Ecto neural progenitor cell (in vitro differentiated cells): ENCODE data around the gene GGT5.
"Not testable (repeated sequence)": the region's sequence is repeated elsewhere in the genome, so short reads cannot be mapped to it uniquely, and the experiment has no call there.

Source experiments
- DNase-seq: peaks from one replicate; pipeline ENCODE4 v3.0.0-alpha.2; 2018; ENCODE audit warnings: low spot score

GGT5 gene

DNA sequence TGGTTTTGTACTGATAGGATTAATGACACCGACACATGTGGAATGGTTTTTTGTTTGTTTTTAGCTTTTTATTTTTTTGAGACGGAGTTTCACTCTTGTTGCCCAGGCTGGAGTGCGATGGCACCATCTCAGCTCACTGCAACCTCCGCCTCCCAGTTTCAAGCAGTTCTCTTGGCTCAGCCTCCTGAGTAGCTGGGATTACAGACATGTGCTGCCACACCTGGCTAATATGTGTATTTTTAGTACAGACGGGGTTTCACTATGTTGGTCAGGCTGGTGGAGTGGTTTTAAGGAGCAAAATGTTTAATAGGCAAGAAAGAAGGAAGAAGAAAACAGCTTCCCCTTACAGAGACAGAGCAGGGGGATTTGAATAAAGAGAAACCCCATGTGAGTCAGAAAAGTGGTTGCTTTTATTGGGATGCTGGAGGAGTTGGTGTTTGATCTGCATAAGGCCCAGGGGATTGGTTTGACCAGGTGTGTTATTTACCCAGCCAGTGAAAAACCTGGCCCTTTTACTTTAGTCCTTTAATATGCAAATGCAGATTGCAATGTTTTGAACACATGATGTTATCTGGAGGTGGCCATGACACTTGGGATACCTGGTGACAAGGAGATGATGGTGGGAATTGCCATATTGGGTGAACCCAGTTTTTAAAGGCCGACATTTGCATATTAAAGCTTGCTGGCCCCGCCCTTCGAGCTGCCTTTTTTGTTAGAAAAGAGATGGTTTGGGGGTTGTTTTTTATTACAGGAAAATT is 39.3 kb downstream of the GGT5 start:
- no peak for DNase-seq

- DNase-seq: not testable (repeated sequence)
Observed at GRCh38 chr22:24203856-24204255, 41.0 kb downstream of the GGT5 start.

DNA sequence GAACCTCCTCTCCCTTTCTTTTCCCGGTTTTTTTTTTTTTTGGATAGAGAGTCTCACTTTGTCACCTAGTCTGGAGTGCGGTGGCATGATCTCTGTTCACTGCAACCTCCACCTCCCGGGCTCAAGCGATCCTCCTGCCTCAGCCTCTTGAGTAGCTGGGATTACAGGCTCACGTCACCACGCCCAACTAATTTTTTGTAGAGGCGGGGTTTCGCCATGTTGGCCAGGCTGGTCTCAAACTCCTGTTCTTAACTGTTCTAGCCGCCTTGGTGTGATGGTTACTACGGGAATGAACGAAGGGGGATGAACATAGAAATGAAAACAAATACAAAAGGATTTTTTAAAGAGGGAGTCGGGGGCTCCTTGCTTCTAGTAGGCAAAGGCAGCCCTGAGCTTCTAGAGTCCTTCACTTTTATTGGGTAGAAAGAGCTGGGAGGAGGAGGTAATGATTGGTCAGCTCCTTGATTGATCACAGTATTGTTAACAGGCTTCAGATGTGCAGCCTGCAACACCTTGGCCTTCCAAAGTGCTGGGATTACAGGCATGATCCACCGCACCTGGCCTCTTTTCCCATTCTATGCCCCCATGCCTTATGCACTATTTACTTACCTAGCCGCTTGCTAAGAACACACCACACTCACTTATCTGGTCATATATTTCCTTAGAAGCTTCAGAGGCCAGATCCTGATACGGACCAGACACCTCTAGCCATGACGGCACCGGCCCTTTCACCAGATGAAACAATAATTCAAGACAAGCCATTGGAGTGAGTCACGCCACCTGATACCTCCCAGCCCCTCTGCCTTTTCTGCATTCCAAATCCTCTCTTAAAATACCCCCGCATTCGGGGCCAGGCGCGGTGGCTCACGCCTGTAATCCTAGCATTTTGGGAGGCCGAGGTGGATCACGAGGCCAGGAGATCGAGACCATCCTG is 42.9 kb downstream of the GGT5 start:
- DNase-seq: no peak

- DNase-seq: no peak
Observed at GRCh38 chr22:24200619-24201212, 44.2 kb downstream of the GGT5 start.

DNA sequence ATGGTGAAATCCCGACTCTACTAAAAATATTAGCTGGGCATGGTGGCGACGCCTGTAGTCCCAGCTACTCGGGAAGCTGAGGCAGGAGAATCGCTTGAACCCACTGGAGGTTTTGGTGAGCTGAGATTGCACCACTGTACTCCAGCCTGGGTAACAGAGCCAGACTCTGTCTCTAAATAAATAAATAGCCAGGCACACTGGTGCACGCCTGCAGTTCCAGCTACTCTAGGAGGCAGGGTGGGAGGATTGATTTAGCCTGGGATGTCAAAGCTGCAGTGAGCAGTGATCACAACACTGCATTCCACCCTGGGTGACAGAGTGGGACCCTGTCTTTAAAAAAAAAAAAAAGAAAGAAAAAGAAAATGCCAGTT is 46.2 kb downstream of the GGT5 start:
- DNase-seq: no peak

- no peak for DNase-seq
Observed at GRCh38 chr22:24191893-24192292, 53.0 kb downstream of the GGT5 start.

DNA sequence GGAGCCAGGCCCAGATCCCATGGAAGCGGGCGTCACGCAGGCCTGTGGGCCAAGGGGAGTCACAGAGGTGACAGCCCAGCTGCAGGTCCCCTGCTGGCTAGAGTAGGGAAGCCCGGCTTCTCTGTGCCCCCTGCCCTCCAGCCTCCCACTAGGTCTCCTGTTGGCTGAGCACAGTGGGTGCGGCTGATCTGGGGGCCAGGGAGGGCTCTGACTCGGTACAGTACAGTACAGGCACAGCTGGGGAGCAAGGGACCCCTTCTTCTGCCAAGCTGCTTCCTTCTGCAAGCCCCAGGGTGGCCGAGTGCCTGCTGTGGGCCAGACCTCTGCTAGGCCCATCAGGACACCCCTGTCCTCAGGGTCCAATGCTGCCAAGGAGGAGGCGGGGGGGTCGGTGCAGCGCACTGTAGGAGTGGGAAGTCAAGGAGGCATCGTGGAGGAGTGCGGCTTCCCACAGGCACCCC is 53.5 kb downstream of the GGT5 start:
- DNase-seq: peak; percentile 44

- peak; percentile 38 for DNase-seq
Observed at GRCh38 chr22:24190596-24191208, 54.2 kb downstream of the GGT5 start.

DNA sequence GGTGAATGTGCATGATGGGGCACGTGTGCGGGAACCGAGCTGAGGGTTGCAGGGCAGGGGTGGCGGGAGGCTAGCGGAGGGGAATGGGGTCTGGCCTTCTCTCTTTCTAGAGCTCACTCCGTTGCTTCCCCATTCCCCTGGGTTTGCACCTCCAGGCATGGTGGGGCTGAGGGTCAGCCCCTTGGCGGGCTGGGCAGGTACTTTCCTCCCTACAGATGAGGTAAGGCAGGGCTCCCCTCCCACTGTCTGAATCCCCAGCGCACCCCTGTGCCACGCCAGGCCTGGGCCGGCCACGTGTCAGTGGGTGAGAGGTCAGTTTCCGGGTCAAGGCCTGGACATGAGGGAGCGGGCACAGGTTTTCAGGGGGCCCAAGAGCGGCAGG is 54.7 kb downstream of the GGT5 start:
- DNase-seq: peak; percentile 42

DNA sequence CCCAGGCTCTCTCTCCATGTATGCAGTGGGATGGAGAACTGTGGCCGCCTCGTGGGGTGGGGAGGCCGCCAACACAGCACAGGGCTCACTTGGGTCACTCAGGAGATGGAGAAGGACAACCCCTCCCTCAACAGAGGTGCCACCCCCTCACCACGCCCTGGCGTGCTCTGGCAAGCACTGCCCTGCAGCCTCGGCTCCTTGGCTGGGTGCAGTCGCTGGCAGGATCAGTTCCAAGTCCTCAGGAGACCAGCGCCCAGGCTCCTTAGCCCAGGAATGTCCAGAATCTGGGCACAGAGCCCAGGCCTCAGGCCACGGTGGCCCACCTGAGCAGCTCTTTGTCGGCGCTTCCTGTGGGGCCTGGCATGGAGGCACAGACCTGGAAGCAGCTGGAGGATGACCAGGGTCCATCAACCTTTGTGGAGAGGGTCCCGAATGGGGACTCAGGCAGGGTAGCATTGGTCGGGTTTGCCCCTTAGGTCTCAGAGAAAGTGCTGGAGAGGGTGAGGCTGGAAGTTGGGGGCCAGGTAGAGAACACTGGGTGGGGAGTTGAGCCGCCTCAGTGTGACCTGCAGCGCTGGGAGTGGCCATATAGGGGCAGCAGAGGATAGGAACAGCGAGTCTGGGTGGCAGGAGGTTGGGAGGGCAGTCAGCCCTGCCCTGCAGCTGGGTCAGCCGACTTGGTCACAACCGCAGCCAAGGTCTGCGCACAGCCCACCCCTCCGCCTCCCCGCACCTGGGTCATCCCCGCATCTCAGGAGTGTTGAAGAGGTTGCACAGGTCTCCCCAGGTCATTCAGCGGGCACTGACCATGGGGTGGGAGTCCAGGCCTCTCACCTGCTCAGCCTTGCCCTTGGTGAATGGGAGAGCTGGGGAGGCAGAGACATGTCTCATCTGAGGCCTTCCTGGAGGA is 55.4 kb downstream of the GGT5 start:
- peak; percentile 83 for DNase-seq

DNA sequence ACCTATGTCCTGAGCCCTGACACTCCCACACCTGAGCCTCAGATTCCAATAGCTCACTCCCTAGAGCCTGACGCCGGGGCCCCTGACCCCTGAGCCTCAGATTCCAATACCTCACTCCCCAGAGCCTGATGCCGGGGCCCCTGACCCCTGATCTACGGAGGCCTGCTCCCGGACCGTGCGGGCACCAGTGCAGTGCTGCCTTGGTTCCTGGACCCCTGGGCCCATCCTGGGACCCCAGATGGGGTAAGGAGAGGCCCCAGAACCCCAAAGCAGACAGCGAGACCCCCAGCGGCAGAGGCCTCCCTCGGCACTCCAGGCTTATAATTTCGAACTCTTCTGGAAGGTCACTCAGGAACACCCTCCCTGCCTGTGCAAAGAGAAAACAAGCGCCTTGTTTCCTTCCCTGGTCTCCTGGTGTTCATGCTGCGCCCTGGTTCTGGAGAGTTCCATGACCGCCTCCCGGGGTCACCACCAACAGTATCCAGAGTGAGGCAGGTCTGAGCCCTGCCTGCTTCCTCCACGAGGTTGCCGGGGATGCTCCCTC is 56.1 kb downstream of the GGT5 start:
- DNase-seq: no peak

DNA sequence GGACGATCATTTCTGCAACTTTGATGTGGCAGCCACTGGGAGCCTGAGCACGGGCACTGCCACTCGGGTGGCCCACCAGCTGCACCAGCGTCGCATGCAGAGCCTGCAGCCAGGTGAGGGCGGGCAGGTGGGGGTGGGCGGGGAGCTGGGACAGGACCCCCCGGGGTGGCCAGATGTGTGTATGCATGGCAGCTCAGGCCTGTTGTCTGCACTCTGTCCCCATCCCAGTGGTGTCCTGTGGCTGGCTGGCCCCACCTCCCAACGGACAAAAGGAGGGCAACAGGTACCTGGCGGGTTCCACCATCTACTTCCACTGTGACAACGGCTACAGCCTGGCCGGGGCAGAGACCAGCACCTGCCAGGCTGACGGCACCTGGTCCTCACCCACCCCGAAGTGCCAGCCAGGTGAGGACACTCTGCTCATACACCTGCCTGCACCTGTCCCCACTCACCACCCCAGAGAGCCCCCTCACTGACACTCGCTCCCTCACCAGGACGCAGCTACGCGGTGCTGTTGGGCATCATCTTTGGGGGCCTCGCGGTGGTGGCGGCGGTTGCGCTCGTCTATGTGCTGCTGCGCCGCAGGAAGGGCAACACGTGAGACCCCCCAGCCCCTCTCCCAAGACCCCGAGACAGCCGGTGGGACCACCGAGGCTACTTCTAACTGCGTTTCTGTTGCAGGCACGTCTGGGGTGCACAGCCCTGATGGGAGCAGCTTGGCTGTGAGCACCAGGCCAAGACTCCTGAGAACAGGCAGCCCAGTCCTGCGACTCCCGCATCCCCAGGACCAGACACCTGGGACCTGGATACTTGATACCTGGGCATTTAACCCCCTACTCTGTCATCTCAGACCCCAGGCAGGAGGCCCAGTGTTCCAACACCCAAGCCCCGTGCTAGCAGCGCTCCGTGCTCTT is 56.9 kb downstream of the GGT5 start:
- no peak for DNase-seq

DNA sequence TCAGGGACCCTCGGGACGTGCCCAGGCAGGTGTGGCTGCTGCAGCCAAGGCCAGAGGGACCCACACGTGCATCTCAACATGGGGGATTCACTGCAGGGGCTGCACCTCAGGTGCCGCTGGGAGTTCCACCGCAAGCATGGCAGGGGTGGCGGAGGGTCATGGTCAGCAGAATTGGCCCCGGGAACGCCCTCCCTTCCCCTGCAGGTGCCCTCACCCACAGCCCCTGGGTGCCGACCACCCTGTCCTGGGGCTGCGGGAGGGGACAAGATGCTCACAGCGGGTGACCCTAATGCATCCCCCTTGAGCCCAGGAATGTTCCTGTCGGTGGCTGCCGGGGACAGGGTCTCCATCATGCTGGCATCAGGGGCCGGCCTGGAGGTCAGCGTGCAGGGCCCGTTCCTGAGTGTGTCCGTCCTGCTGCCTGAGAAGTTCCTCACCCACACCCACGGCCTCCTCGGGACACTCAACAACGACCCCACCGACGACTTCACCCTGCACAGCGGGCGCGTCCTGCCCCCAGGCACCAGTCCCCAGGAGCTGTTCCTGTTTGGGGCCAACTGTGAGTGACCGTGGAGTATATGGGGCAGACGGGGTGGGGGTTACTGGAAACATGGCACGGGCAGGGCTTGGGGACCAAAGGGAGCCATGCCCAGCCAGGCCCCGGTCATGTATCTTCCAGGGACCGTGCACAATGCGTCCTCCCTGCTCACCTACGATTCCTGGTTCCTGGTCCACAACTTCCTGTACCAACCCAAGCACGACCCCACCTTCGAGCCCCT is 57.8 kb downstream of the GGT5 start:
- DNase-seq: no peak

DNA sequence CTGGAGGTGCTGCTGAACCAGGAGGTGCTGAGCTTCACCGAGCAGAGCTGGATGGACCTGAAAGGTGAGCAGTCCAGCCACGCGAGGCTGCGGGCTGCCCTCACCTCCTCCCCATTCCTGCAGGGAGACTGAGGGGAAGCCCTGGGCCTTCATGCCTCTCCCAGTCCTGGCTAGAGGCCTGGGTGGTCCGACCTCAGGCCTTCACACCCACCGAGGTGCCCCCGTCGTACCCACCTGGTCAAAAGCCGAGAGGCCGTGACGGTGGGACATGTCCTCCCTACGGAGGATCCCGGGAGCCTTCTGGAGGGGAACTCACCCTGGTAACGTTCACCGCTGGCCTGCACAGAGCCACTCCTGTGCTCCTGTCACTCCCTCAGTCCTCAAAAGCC is 58.5 kb downstream of the GGT5 start:
- DNase-seq: no peak

DNA sequence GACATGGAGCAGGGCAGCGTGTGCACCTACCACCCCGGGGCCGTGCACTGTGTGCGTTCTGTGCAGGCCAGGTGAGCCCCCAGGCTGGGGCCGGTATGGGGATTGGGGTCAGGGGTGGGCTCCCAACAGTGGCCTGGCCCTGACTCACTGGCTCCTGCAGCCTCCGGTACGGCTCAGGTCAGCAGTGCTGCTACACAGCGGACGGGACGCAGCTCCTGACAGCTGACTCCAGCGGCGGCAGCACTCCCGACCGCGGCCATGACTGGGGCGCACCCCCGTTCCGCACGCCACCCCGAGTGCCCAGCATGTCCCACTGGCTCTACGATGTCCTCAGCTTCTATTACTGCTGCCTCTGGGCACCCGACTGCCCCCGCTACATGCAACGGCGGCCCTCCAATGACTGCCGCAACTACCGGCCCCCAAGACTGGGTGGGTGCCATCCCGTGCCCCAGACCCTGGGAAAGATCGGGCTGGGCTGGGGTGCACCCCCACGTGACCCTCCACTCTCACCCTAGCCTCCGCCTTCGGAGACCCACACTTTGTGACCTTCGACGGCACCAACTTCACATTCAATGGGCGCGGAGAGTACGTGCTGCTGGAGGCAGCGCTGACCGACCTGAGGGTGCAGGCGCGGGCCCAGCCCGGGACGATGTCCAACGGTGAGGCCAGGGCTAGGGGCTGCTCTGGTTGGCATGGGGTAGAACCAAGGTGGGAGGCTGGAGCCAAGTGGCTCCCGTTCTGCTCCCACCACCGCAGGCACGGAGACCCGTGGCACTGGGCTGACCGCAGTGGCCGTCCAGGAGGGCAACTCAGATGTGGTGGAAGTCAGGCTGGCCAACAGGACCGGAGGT is 59.2 kb downstream of the GGT5 start:
- no peak for DNase-seq

DNA sequence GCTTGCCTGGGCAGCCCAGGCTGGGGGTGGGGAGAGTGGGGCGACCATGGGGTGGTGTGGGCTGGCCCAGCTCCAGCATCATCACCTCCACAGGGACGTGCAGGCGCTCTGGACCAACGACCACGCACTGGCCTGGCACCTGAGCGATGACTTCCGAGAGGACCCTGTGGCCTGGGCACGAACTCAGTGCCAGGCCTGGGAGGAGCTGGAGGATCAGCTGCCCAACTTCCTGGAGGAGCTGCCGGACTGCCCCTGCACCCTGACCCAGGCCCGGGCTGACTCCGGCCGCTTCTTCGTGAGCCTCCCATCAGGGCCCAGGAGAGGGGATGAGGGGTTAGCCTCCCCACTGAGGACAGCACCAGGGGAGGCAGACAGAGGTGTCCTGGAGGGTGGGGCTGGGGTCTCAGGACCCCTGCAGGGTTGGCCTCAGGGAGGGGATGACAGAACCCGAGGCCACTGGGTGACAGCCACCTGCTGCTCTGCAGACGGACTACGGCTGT is 59.8 kb downstream of the GGT5 start:
- no peak for DNase-seq

DNA sequence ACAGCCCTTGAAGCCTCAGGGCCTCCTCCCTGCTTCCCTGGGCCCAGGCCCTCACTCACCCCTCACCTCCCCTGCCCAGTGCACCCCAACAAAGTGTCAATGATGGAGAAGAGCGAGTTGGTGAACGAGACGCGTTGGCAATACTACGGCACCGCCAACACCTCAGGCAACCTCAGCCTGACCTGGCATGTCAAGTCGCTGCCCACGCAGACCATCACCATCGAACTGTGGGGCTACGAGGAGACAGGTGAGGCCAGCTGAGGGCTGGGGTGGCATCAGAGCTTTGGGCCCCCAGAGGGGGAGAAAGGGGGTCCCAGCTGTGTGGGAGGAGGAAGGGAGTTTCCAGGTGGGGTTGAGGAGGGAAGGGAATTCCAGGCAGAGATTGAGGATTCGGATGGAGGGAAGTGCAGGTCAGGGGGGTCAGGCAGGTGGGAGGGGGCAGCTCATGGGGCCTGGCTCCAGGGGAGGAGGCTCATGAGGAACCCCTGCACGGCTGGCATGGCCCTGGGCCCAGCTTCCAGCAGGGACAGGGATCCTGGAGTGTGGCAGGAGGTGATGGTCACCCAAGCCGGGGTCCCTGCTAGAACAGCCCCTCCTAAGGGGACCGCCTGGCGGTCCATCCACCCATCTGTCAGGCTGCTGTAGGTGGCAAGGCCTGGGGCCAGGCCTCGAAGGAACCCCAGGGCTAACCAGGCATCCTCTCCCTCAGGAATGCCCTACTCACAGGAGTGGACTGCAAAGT is 60.7 kb downstream of the GGT5 start:
- DNase-seq: no peak
